ENCODE measurements around the gene DNAAF2. TPM values are rescaled to one million over a fixed set of nuclear protein-coding genes. Genes with fewer than 3 reads are reported as not detected.

The DNAAF2 gene
- total RNA-seq, 1 donor: 9.8 TPM

- Histone ChIP-seq H3K4me2 (ENCODE audit: insufficient read depth, low read length) (no peak overlapping the region), H3K27ac (ENCODE audit: low read depth, low read length) (no peak overlapping the region), H2AFZ (ENCODE audit: low read length) (no peak overlapping the region), H3K79me2 (ENCODE audit: insufficient read depth, low read length) (no peaks in the 10 kb centered on the region), H3K27me3 (ENCODE audit: insufficient read depth, low read length) (no peaks in the 10 kb centered on the region), H3K4me1 (ENCODE audit: insufficient read depth, low read length) (no peaks in the 10 kb centered on the region), H4K20me1 (ENCODE audit: insufficient read depth, low read length) (no peaks in the 10 kb centered on the region), H3K4me3 (ENCODE audit: insufficient read depth, low read length) (no peak overlapping the region), H3K9me3 (ENCODE audit: low read depth, low read length) (no peaks in the 10 kb centered on the region), H3K36me3 (ENCODE audit: insufficient read depth, low read length) (no peaks in the 10 kb centered on the region)
- DNase-seq (ENCODE audit: insufficient read length, low spot score, missing footprints): no peak
- TF ChIP-seq, protein P1, sequence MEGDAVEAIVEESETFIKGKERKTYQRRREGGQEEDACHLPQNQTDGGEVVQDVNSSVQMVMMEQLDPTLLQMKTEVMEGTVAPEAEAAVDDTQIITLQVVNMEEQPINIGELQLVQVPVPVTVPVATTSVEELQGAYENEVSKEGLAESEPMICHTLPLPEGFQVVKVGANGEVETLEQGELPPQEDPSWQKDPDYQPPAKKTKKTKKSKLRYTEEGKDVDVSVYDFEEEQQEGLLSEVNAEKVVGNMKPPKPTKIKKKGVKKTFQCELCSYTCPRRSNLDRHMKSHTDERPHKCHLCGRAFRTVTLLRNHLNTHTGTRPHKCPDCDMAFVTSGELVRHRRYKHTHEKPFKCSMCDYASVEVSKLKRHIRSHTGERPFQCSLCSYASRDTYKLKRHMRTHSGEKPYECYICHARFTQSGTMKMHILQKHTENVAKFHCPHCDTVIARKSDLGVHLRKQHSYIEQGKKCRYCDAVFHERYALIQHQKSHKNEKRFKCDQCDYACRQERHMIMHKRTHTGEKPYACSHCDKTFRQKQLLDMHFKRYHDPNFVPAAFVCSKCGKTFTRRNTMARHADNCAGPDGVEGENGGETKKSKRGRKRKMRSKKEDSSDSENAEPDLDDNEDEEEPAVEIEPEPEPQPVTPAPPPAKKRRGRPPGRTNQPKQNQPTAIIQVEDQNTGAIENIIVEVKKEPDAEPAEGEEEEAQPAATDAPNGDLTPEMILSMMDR (IDR thresholded peaks at IDR 0.05; ENCODE audit: extremely low read depth, low read depth, low read length): no peak
These were observed 19.5 kb upstream of the DNAAF2 start for GRCh38 chr14:49654511-49654910.

DNA sequence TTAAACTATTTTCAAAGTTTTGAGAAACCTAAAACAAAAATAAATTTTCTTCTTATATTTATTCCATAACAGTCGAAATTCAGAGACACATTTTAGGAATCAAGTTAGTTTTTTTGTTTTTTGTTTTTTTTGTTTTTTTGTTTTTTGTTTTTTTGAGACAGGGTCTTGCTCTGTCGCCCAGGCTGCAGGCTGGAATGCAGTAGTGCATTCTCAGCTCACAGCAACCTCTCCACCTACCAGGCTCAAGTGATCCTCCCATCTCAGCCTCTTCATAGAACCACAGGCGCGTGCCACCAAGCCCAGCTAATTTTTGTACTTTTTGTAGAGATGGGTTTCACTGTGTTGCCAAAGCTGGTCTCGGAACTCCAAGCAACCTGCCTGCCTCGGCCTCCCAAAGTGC is 18.5 kb upstream of the DNAAF2 start:
- H3K36me3 ChIP-seq (ENCODE audit: insufficient read depth, low read length): no peaks in the 10 kb centered on the region
- H3K27ac ChIP-seq (ENCODE audit: low read depth, low read length): no peak overlapping the region
- no peaks in the 10 kb centered on the region for H3K4me1 ChIP-seq (ENCODE audit: insufficient read depth, low read length)
- TF ChIP-seq, protein P1 (IDR thresholded peaks at IDR 0.05; ENCODE audit: extremely low read depth, low read depth, low read length): no peak
- no peaks in the 10 kb centered on the region for H4K20me1 ChIP-seq (ENCODE audit: insufficient read depth, low read length)
- no peak for DNase-seq (ENCODE audit: insufficient read length, low spot score, missing footprints)
- no peak overlapping the region for H2AFZ ChIP-seq (ENCODE audit: low read length)
- peaks cover 3% of the 10 kb centered on the region for H3K79me2 ChIP-seq (ENCODE audit: insufficient read depth, low read length)
- no peak overlapping the region for H3K4me2 ChIP-seq (ENCODE audit: insufficient read depth, low read length)
- H3K4me3 ChIP-seq (ENCODE audit: insufficient read depth, low read length): no peak overlapping the region
- H3K9me3 ChIP-seq (ENCODE audit: low read depth, low read length): no peaks in the 10 kb centered on the region
- H3K27me3 ChIP-seq (ENCODE audit: insufficient read depth, low read length): no peaks in the 10 kb centered on the region

GRCh38 chr14:49642163-49642562 is 7.1 kb upstream of the DNAAF2 start:
- Histone ChIP-seq H3K4me1 (ENCODE audit: insufficient read depth, low read length) (peaks cover 9% of the 10 kb centered on the region), H3K79me2 (ENCODE audit: insufficient read depth, low read length) (peaks cover 58% of the 10 kb centered on the region), H3K9me3 (ENCODE audit: low read depth, low read length) (no peaks in the 10 kb centered on the region), H3K36me3 (ENCODE audit: insufficient read depth, low read length) (peaks cover 21% of the 10 kb centered on the region), H2AFZ (ENCODE audit: low read length) (peak overlapping the region; percentile 35), H3K4me2 (ENCODE audit: insufficient read depth, low read length) (peak overlapping the region; percentile 9), H4K20me1 (ENCODE audit: insufficient read depth, low read length) (no peaks in the 10 kb centered on the region), H3K4me3 (ENCODE audit: insufficient read depth, low read length) (no peak overlapping the region), H3K27ac (ENCODE audit: low read depth, low read length) (peak overlapping the region; percentile 24), H3K27me3 (ENCODE audit: insufficient read depth, low read length) (no peaks in the 10 kb centered on the region)
- DNase-seq (ENCODE audit: insufficient read length, low spot score, missing footprints): no peak
- TF ChIP-seq, protein P1 (IDR thresholded peaks at IDR 0.05; ENCODE audit: extremely low read depth, low read depth, low read length): no peak

- no peaks in the 10 kb centered on the region for H4K20me1 ChIP-seq (ENCODE audit: insufficient read depth, low read length)
- peaks cover 61% of the 10 kb centered on the region for H3K79me2 ChIP-seq (ENCODE audit: insufficient read depth, low read length)
- H3K36me3 ChIP-seq (ENCODE audit: insufficient read depth, low read length): peaks cover 21% of the 10 kb centered on the region
- no peak for DNase-seq (ENCODE audit: insufficient read length, low spot score, missing footprints)
- no peak overlapping the region for H3K4me3 ChIP-seq (ENCODE audit: insufficient read depth, low read length)
- peaks cover 9% of the 10 kb centered on the region for H3K4me1 ChIP-seq (ENCODE audit: insufficient read depth, low read length)
- H3K9me3 ChIP-seq (ENCODE audit: low read depth, low read length): no peaks in the 10 kb centered on the region
- peak overlapping the region; percentile 9 for H3K4me2 ChIP-seq (ENCODE audit: insufficient read depth, low read length)
- H3K27ac ChIP-seq (ENCODE audit: low read depth, low read length): peak overlapping the region; percentile 24
- no peaks in the 10 kb centered on the region for H3K27me3 ChIP-seq (ENCODE audit: insufficient read depth, low read length)
- TF ChIP-seq, protein P1 (IDR thresholded peaks at IDR 0.05; ENCODE audit: extremely low read depth, low read depth, low read length): no peak
- peak overlapping the region; percentile 35 for H2AFZ ChIP-seq (ENCODE audit: low read length)
These were observed 6.7 kb upstream of the DNAAF2 start for GRCh38 chr14:49641697-49642129.

All from osteoblast (primary cell).